COLO668 (cell line): ENCODE data around the gene KRT7.
"Not testable (repeated sequence)": the region's sequence is repeated elsewhere in the genome, so short reads cannot be mapped to it uniquely, and the experiment has no call there.

Experiments used
- DNase-seq: peaks from one replicate; lab custom pipeline; 2025; ENCODE audit not compliant: unreplicated experiment; lab: John Stamatoyannopoulos, UW

KRT7 gene

DNA sequence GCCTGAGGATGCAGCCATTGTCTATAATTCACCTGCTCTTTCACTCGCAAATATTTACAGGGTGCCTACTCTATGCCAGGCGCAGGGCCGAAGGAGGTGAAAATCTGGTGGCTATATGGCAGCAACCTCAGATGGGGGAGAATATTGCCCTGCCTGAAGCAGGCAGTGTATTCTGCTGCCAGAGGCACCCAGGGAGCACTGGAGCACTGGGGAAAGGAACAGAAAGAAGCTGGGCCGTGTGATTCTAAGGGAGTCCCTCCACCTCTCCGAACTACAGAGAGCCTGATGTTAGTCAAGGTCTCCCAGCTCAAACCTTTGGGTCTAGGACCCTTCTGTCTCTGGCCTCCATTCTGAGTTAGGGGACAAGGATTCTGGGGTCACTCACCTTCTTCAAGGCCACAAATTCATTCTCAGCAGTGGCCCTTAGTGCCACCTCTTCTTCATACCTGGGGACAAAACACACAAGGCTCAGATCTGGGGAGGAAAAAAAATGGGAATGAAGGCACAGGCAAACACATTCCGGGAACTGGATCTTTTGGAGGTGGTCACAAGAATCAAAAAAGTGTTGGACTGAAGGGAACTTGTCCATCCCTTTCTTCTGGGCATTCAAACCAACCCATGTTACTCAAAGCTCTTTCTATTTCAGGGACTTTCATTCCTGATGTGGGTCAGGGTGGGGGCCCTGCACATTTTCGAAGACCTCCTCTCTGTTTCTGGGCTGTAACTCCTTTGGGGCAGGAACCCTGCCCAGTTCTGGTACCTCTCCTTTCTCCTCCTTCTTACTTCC is 22.1 kb downstream of the KRT7 start:
- no peak for DNase-seq

DNA sequence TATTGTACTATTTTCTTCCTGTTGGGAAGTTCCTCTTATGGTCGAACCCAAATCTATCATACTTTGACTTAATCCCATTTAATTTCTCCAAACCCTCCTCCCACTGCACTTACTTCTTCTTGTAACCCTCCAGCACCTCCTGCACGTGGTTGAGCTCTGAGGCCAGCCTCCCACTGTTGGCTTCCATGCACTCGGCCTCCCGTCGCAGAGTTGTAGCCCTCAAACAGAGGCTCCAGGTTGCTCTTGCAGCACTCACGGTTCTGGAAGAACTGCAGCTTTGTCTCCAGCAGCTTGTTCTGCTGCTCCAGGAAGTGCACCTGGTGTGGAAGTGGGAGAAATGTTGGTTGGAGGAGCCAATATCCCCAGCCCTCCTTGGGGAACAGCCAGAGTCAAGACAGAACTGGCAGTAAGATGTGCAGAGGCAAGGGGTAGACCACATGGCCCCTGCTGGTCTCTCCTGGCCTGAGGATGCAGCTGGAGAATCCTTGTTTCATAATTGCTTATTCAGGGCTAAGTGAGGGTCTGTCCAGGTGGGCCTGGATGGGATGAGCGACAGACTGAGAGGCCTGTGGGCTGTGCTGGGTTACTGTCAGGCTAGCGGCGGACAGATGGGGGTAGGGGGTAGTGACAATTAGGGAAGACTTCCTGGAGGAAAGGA is 23.0 kb downstream of the KRT7 start:
- no peak for DNase-seq

DNA sequence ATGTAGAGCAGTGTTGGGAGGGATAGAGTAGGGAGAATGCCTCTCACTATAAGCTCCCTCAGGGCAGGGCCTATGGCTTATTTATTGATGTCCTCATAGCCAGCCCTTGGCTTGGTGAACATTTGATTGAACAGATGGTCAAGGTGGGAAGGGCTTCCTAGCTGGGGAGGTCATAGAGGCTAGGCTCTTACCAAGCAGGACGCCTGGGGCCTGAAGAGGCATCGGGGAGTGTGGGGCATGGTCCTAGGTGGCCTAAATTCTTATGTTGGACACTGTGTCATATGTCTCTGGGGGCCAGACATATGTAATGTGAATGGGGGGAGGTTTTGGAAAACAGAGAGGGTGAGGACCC is 23.5 kb downstream of the KRT7 start:
- DNase-seq, result no peak

DNA sequence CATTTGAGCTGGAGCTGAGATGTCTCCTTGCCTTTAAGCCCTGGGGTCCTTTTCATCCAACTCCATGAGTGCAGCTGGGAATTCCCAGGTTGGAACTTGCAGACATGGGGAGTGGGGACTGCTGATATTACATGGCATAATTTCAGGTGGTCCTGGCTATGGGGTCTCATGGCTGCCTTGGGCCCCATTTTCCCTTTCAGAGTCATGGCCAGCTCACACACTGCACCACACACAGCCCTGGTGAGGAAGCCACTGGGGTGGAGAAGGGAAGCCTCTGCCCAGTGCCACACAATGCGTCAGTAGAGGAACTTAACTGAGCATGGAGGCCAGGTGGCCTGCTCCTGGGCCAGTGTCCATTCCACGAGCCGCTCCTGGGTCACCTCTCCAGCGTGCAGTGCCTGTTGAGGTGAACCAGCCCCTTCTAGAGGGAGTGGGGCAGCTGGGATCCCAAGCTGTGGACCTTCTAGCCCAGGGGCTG is 24.1 kb downstream of the KRT7 start:
- DNase-seq, result no peak

DNA sequence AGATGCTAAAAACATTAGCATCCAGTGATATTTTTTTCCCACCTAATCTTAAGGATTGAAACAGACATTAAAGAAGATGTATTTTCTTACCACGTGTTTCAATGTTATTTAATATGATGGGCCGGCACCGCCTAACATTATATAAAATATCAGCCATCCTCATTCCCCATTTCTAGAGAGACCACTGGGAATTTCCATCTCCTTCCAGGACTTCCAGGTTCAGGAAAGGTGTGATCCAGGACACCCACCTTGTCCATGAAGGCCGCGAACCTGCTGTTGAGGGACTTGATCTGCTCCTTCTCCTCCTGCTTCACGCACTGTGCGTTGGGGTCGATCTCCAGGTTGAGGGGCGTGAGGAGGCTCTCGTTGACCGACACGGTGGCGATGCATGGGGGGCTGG is 24.9 kb downstream of the KRT7 start:
- not testable (repeated sequence) for DNase-seq

DNA sequence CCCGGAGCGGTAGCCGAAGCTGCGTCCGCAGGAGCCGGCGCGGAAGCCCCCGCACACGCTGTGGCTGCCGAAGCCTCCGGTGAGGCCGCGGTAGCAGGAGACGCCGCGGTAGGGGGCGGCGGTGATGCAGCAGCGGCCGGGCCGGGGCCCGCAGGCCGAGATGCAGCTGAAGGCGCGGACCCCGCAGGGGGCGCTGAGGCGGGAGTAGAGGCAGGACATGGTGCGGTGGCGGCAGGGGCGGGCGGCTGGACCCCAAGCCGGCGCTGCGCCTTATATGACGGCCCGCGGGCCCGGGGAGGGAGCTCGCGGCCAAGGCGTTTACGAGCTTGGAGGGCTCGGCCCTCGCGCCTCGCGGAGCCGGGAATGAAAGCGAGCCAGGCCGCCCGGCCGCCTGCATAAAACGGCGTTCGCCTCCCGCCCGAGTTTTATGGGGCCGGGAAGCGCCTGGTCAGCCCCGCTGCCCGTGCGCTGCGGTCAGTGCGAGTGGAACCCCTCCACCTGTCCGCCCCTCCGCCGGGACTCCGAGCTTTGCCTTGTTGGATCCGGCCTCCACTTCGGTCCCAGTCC is 25.4 kb downstream of the KRT7 start:
- no peak for DNase-seq

DNA sequence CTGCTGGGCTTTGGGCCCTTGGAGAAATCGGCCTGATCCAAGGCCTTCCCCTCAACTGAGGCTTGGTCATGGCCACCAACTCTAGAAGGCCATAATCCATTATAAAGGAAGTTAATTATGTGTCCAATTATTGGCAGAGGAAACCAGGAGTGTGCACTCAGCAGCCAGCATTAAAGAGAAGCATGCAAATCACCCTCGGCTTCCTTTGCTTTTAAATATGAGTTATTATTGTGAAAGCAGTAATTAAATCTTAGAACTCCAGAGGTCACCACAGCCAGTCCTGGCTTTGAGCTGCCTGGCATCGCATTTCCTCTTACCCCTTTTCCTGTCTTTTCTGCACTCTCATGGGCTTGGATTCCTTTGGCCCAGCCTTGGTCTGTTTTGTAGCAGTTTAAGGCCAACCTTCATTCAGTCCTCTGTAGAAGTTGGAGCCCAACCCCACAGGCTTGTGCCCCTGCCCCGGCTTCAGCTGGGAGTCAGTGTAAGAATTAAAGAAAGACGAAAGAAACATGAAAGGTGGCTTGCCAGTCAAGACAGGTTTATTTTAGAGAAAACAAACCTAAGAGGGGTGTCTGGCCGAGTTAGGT is 26.7 kb downstream of the KRT7 start:
- no peak for DNase-seq

DNA sequence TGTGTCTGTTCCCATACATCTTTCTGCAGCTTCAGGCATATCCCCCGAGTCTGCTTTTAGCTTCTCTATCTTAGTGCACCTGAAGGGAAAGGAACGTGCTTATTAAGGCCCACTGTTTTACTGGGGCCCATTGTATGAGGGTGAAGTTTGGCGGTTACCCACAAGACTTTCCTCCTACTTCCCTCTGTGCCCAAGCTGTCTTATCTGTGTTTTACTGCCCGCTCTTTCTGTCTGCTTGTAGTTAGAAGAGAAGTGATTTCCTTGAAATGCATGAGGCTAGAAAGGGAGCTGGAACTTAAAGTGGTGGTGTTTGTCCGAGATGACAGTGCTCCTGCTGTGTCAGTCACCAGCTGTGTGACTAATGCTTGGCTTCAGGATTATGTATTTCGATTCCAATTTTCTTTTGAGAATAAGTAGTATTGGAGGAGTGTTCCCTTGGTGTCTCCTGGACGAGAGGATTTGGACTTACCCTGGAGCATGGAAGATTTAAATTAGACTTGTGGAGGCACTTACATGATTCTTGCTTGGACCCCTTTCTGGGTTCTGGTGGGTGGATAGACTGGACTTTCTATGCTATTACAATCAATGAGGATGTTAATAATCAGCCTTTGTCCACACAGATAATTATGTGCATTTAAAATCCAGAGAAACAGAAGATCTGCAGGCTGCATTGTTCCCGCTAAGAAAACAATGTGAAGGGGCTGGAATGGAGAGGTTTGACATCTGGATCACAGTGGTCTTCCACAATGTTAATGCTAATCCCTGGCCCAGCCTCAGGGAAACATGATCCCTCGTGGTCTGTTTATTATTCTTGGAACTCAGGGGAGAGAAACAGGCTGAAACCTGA is 27.5 kb downstream of the KRT7 start:
- DNase-seq, result no peak

DNA sequence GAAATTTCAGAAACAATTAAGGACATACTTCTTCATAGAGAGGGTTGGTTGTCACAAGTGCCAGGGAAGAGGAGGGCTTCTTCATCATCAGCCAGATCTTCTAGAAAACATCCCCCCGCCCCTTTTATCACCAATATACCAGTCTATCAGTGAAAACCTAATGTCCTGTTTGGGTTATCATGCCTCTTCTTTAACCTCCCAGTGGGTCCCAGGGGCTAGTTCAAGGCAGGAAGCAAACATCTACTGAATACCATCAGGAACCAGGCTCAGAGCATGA is 28.1 kb downstream of the KRT7 start:
- no peak for DNase-seq

DNA sequence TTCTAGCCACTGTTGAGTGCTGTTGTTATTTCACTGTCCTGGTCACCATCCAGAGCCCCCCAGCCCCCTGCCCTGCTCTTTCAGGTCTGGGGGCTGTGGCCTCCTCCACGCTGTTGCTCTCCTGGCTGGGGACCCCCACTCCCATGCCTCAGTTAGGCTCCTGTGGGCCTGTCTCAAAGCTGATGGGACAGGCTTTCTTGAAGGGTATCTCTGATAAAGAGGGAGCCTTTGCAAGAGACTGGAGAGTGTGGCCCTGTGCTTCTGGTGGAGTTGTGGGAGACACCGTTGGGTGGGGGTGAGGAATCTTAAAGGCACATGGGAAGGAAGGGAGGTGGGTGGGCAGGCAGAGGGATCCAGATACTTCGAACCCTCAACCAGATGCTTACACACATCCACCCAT is 29.2 kb downstream of the KRT7 start:
- DNase-seq, result no peak

DNA sequence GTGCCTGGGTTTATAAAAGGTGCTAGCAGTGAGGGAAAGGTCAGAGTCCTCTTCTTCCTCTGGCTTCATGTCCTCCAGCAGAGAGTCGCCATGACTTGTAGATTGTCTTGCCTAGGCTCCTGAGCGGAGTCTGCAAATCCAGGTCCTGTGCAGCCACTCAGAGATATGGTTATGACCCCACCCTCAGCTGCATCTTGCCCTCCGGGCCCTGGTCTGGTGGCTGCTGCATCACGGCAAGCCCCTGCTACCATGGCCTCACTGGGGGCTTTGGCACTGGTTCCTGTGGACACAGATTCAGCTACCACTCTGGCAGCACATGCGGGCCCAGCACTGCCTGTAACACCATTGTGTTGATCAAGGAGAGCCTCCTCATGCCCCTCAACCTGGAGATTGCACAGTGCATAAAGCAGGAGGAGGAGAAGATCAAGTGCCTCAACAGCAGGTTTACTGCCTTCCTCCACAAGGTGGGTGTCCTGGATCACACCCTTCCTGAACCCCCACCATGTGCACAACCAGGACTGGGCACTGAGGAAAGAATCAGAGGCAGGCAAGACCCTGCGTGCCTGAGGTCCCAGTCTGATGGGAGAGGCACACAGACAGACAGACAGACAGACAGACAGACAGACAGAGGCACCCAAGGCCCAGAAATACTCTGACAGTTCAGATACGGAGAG is 30.9 kb downstream of the KRT7 start:
- DNase-seq, result no peak

DNA sequence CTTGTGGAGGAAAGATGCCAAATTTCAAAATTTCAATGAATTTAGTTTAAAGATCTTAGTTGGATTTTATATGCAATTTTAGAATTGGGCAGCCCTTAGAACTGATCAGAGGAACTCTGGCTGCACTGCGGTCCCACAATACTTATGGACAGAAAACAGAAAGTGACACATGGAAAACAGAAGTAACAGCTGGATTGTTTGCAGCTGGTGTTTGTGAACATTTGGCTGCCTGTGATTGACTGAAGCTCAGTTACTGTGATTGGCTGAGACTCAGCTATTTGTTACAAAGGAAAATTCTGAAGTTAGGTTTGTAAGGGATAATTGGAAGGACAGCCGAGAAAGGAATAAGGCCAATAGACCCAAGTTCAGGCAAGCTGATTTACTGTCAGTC is 31.4 kb downstream of the KRT7 start:
- no peak for DNase-seq

DNA sequence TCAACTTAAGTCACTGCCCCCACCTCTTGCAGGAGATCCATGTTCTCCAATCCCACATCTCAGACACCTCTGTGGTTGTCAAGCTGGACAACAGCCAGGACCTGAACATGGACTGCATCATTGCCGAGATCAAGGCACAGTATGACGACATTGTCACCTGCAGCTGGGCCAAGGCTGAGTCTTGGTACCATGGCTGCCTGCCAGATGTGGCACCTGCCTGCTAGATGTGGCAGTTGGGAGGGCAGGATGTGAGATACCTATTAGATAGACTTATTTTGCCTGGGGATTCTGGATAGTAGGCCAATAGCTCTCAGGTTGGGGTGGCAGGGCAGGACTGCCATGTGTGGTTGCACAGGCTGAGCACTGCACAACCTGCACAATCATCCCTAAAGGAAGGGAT is 33.5 kb downstream of the KRT7 start:
- DNase-seq, result peak; percentile 5

DNA sequence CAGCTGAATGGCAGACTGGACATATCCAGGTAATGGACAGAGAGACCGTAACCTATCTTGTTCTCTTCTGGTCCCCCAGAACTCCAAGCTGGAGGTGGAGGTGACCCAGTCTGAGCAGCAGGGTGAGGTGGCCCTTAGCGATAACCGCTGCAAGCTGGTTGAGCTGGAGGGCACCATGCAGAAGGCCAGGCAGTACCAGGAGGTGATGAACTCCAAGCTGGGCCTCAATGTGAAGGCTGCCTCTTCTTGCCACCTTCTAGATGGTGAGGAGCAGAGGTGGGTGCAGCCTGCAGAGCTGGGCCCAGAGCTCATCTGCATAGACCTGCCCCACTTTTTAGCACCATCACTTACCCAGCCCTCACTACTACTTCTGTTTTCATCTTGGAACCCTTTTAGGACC is 34.2 kb downstream of the KRT7 start:
- no peak for DNase-seq

DNA sequence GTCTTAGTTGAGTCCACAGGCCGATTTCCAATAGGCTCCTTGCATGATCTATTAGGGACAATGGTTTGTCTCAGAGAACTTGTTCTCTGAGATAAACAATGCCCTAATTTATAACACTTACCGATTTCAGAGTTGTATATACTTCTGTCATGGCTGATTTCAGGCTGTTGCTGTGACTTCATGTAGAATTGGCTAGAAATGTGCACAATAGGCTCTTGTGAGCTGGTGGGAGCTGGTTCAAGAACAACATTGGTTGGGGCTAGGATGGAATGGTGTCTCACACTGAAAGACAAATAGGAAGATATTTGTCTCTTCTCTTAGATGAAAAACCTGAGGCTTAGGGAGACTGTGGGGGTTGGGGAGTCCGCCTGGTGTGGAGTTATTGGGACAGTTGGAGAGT is 34.7 kb downstream of the KRT7 start:
- no peak for DNase-seq

DNA sequence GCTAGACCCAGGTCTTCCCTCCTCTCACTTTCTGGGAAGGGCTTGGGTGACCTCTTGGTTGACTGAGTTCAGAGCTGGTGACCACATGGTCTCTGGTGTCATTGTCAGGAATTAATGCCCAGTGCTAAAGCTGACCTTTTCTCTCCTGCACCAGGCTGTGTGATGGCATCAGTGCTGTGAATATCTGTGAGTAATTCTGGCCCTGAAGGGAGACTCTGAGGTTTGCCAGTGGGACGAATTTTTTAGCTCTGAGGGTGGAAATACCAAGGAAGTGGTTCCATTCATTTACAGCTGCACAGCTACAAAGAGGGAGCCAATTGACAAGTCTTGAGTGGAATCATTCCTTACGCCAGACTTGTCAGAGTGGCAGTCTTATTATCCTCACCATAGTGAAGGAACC is 35.2 kb downstream of the KRT7 start:
- no peak for DNase-seq

DNA sequence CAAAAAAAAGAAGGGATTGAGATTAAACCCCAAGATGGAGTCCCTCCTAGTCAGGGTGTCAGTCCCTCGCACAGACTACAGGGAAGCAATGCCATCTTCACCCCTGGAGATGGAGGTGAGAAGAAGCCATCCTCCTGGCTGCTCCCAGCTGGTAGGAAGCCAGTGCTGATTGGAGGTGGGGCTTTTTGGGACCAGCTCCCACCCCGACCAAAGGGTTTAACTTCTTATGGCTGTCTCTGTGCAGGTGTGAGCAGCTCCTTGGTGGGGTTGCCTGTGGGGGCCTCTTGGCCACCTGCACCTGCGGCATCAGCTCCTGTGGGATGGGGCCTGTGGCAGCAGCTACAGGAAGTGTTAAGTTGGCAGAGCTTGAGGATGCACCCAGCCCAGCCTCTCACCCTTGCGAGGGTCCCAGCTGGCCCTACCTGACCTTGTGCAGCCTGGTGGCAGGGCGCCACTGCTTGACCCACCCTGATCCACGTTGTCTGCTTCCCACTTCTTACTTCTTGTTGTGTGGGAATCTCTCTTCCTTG is 37.6 kb downstream of the KRT7 start:
- DNase-seq, result no peak

DNA sequence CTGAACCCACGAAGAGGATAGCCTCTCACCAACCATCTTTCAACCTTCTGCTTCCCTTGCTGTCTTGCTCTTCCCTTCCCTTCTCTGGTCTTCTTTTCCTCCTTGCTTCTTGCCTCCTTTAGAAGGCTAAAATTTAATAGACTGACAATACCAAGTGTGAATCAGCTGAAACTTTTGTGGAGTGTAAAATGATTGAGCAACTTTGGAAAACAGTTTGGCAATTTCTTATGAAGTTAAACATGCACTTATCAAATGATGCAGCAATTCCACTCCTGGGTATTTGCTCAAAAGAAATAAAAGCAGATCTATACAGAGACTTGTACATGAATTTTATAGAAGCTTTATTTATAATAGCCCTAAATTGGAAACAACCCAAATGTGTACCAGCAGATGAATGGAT is 38.1 kb downstream of the KRT7 start:
- no peak for DNase-seq

DNA sequence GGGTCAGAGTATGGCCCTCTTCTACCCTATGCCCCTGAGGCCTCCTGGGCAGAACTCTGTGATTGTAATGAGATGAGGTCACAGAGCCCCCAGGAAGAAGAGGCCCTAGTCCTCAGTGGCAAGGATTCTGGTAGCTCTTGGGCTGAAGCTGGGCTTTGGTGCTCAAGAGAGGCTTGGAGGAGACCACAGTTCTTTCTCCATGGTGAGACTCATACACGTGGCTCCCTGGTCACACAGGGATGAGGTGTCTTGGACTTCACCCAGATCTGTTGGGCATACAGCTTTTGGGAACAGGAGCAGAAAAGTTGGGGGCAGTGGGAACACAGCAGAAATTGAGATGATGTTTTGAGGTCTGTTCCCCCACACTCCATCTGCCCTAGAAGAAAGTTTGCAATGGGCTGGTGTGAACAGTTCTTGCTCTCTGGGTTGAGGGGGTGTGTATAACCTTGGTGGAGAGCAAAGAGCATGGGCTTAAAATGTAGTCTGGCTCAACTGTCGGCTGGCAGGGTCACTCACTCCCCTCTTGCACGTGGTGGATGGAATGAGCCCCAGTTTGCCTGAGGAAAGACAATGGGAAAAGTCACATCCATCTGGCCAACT is 41.6 kb downstream of the KRT7 start, which contains the start of gene KRT86:
KRT86 (plus strand) TSS at position 125 of the 600 bp plus-strand sequence. CDS start 27,272 bp downstream, outside the sequence.
- no peak for DNase-seq

DNA sequence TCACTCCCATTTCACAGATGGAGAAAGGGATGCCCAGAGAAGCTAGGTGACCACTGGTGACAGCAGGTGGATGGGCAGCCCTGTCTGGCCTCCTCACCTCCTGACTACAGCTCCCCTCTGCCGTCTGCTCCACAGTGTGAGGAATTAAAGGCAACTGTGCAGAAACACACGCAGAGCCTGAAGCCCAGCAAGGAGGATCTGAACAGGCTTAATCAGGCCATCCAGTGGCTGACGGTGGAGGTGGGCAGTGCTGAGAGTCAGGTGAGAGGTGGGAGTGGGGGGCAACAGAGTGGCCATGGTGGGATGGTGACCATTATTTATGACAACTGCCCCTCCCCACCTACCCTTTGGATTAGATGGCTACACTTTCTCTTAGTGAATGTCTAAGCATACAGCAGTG is 42.6 kb downstream of the KRT7 start:
- no peak for DNase-seq
